WERI-Rb-1 (cell line): ENCODE data around the gene PTDSS2.
A peak's percentile ranks its signal among the peaks of the same experiment; 100 is the strongest.
"Not testable (repeated sequence)": the region's sequence is repeated elsewhere in the genome, so short reads cannot be mapped to it uniquely, and the experiment has no call there.

Experiments used
- DNase-seq: peaks from one replicate; pipeline ENCODE4 v3.0.0-alpha.2; 2020
- H3K27ac ChIP-seq: fragments of 250-450 bp; sonication (Bioruptor Pico); 2 replicates; pipeline ENCODE4 v1.5.1; 2020; ENCODE audit warnings: mild to moderate bottlenecking, moderate library complexity
- H3K27me3 ChIP-seq: fragments of 250-450 bp; sonication (Bioruptor Pico); 2 replicates; pipeline ENCODE4 v1.5.1; 2021; ENCODE audit warnings: mild to moderate bottlenecking, low read depth, moderate library complexity; ENCODE audit not compliant: insufficient read depth, severe bottlenecking
- H3K36me3 ChIP-seq: fragments of 250-450 bp; sonication (Bioruptor Pico); 2 replicates; pipeline ENCODE4 v1.5.1; 2020; ENCODE audit warnings: mild to moderate bottlenecking, moderate library complexity
- H3K4me3 ChIP-seq: 2 replicates; pipeline ENCODE4 v1.5.1; 2011; ENCODE audit warnings: low read depth, mild to moderate bottlenecking, control low read depth, low read length
- H3K9me3 ChIP-seq: fragments of 250-450 bp; sonication (Bioruptor Pico); 2 replicates; pipeline ENCODE4 v1.5.1; 2021; ENCODE audit warnings: mild to moderate bottlenecking, moderate library complexity; ENCODE audit not compliant: severe bottlenecking
- CTCF ChIP-seq: IDR thresholded peaks from 2 replicates; pipeline ENCODE4 v1.5.1; 2011; ENCODE audit warnings: low read depth, mild to moderate bottlenecking, control low read depth, inconsistent platforms, low read length

Gene PTDSS2

GRCh38 chr11:462107-462890, 12.2 kb downstream of the PTDSS2 start:
- no peaks in the 10 kb centered on the region for H3K9me3 ChIP-seq
- H3K36me3 ChIP-seq = peaks cover 16% of the 10 kb centered on the region
- H3K27ac ChIP-seq = no peak overlapping the region
- no peak for DNase-seq
- H3K27me3 ChIP-seq = no peaks in the 10 kb centered on the region
- no peak overlapping the region for H3K4me3 ChIP-seq
- no peak for TF ChIP-seq CTCF

- DNase-seq = no peak
- H3K27me3 ChIP-seq = no peaks in the 10 kb centered on the region
- no peak for TF ChIP-seq CTCF
- H3K27ac ChIP-seq = no peak overlapping the region
- no peaks in the 10 kb centered on the region for H3K9me3 ChIP-seq
- no peak overlapping the region for H3K4me3 ChIP-seq
- peaks cover 16% of the 10 kb centered on the region for H3K36me3 ChIP-seq
These were observed 14.2 kb downstream of the PTDSS2 start for GRCh38 chr11:464316-464715.

- DNase-seq = no peak
- Histone ChIP-seq H3K36me3 (peaks cover 11% of the 10 kb centered on the region), H3K4me3 (no peak overlapping the region), H3K27ac (no peak overlapping the region), H3K9me3 (no peaks in the 10 kb centered on the region), H3K27me3 (no peaks in the 10 kb centered on the region)
- TF ChIP-seq CTCF = no peak
These were observed 15.9 kb downstream of the PTDSS2 start for GRCh38 chr11:465896-466530.

- TF ChIP-seq CTCF = no peak
- Histone ChIP-seq H3K36me3 (peaks cover 6% of the 10 kb centered on the region), H3K4me3 (no peak overlapping the region), H3K27me3 (no peaks in the 10 kb centered on the region), H3K9me3 (no peaks in the 10 kb centered on the region), H3K27ac (0 out of 2 replicates have a peak overlapping the region, but pooled peaks have one; percentile 6)
- no peak for DNase-seq
These were observed 18.0 kb downstream of the PTDSS2 start for GRCh38 chr11:468036-468435.

GRCh38 chr11:468493-468892, 18.4 kb downstream of the PTDSS2 start:
- H3K27me3 ChIP-seq = no peaks in the 10 kb centered on the region
- TF ChIP-seq CTCF = no peak
- no peak overlapping the region for H3K27ac ChIP-seq
- no peak overlapping the region for H3K4me3 ChIP-seq
- H3K9me3 ChIP-seq = no peaks in the 10 kb centered on the region
- peaks cover 6% of the 10 kb centered on the region for H3K36me3 ChIP-seq
- DNase-seq = no peak

- DNase-seq, H3K36me3 ChIP-seq, H3K9me3 ChIP-seq, H3K27me3 ChIP-seq, H3K4me3 ChIP-seq: not testable (repeated sequence)
- peak overlapping the region; percentile 62 for H3K27ac ChIP-seq
These were observed 19.1 kb downstream of the PTDSS2 start for GRCh38 chr11:469026-469683.
